Hindlimb muscle (tissue), 1 donor: ENCODE results near the gene KRTAP9-3. TPM values are rescaled to one million over a fixed set of nuclear protein-coding genes. Genes with fewer than 3 reads are reported as not detected.
"Not testable (repeated sequence)": the region's sequence is repeated elsewhere in the genome, so short reads cannot be mapped to it uniquely, and the experiment has no call there.

ENCODE experiments used
- DNase-seq: peaks from one replicate; pipeline ENCODE4 v3.0.0-alpha.2; 2013
- polyA plus RNA-seq: library from polyadenylated mRNA; unstranded; fragments of 120-200 nt; gene quantifications from one replicate; pipeline ENCODE4 v1.2.1, GENCODE V29; 2013; ENCODE audit not compliant: insufficient read length

The KRTAP9-3 gene
- polyA plus RNA-seq, 1 donor: not detected

GRCh38 chr17:41251261-41251660, 19.0 kb downstream of the KRTAP9-3 start:
- no peak for DNase-seq

- no peak for DNase-seq
Measured at GRCh38 chr17:41254861-41255260, 22.6 kb downstream of the KRTAP9-3 start.

GRCh38 chr17:41255381-41256290, 23.4 kb downstream of the KRTAP9-3 start, which contains the start of gene KRTAP9-9:
Gene KRTAP9-9 (plus strand): TSS chr17:41255384.
- not testable (repeated sequence) for DNase-seq

- no peak for DNase-seq
Measured at GRCh38 chr17:41256291-41256685, 24.0 kb downstream of the KRTAP9-3 start.

GRCh38 chr17:41258406-41258805, 26.2 kb downstream of the KRTAP9-3 start:
- no peak for DNase-seq

- DNase-seq: no peak
Measured at GRCh38 chr17:41263212-41263611, 31.0 kb downstream of the KRTAP9-3 start.

GRCh38 chr17:41264599-41264998, 32.4 kb downstream of the KRTAP9-3 start:
- no peak for DNase-seq

- no peak for DNase-seq
Measured at GRCh38 chr17:41265078-41265477, 32.8 kb downstream of the KRTAP9-3 start, which contains the start of gene KRTAP9-6. Gene KRTAP9-6 (plus strand): TSS chr17:41265378. CDS start chr17:41265378, 0 bp downstream.

GRCh38 chr17:41267711-41268110, 35.5 kb downstream of the KRTAP9-3 start:
- no peak for DNase-seq

- DNase-seq: not testable (repeated sequence)
Measured at GRCh38 chr17:41271323-41271722, 39.1 kb downstream of the KRTAP9-3 start.

GRCh38 chr17:41271858-41272257, 39.6 kb downstream of the KRTAP9-3 start:
- DNase-seq: no peak

- DNase-seq: not testable (repeated sequence)
Measured at GRCh38 chr17:41275648-41276190, 43.5 kb downstream of the KRTAP9-3 start, which contains the start of gene KRTAP9-7. Gene KRTAP9-7 (plus strand): TSS chr17:41275698. CDS start chr17:41275698, 0 bp downstream.

- DNase-seq: no peak
Measured at GRCh38 chr17:41278176-41278955, 46.1 kb downstream of the KRTAP9-3 start.

Other genes with a start within 250 kb of the KRTAP9-3 start
- gene KRT40, start 248.1 kb upstream of the KRTAP9-3 start, polyA plus RNA-seq: 3.9 TPM
- gene KRTAP3-3, start 238.3 kb upstream of the KRTAP9-3 start, polyA plus RNA-seq: not detected
- 0.28 TPM for gene KRTAP3-2, start 232.5 kb upstream of the KRTAP9-3 start, polyA plus RNA-seq
- gene KRTAP3-1, start 223.3 kb upstream of the KRTAP9-3 start, polyA plus RNA-seq: not detected
- gene KRTAP1-5, start 205.2 kb upstream of the KRTAP9-3 start, polyA plus RNA-seq: not detected
- gene KRTAP1-4, start 202.3 kb upstream of the KRTAP9-3 start, polyA plus RNA-seq: not detected
- not detected for gene KRTAP1-3, start 197.6 kb upstream of the KRTAP9-3 start, polyA plus RNA-seq
- not detected for gene KRTAP1-1, start 191.0 kb upstream of the KRTAP9-3 start, polyA plus RNA-seq
- not detected for gene KRTAP2-1, start 185.1 kb upstream of the KRTAP9-3 start, polyA plus RNA-seq
- gene KRTAP2-2, start 177.2 kb upstream of the KRTAP9-3 start, polyA plus RNA-seq: not detected
- not detected for gene KRTAP2-3, start 172.3 kb upstream of the KRTAP9-3 start, polyA plus RNA-seq
- not detected for gene KRTAP2-4, start 166.6 kb upstream of the KRTAP9-3 start, polyA plus RNA-seq
- gene KRTAP4-7, start 148.3 kb upstream of the KRTAP9-3 start, polyA plus RNA-seq: not detected
- not detected for gene KRTAP4-8, start 134.3 kb upstream of the KRTAP9-3 start, polyA plus RNA-seq
- gene KRTAP4-16, start 130.2 kb upstream of the KRTAP9-3 start, polyA plus RNA-seq: not detected
- gene KRTAP4-9, start 127.1 kb upstream of the KRTAP9-3 start, polyA plus RNA-seq: not detected
- not detected for gene KRTAP4-11, start 114.1 kb upstream of the KRTAP9-3 start, polyA plus RNA-seq
- gene KRTAP4-12, start 108.3 kb upstream of the KRTAP9-3 start, polyA plus RNA-seq: not detected
- gene KRTAP4-6, start 91.9 kb upstream of the KRTAP9-3 start, polyA plus RNA-seq: not detected
- not detected for gene KRTAP4-5, start 82.6 kb upstream of the KRTAP9-3 start, polyA plus RNA-seq
- gene KRTAP4-4, start 71.7 kb upstream of the KRTAP9-3 start, polyA plus RNA-seq: not detected
- not detected for gene KRTAP4-3, start 64.2 kb upstream of the KRTAP9-3 start, polyA plus RNA-seq
- gene KRTAP4-2, start 54.2 kb upstream of the KRTAP9-3 start, polyA plus RNA-seq: not detected
- gene KRTAP4-1, start 47.5 kb upstream of the KRTAP9-3 start, polyA plus RNA-seq: not detected
- not detected for gene KRTAP9-1, start 42.6 kb upstream of the KRTAP9-3 start, polyA plus RNA-seq
- gene KRTAP9-2, start 5.8 kb upstream of the KRTAP9-3 start, polyA plus RNA-seq: not detected
- gene KRTAP9-8, start 5.5 kb downstream of the KRTAP9-3 start, polyA plus RNA-seq: not detected
- not detected for gene KRTAP9-4, start 17.2 kb downstream of the KRTAP9-3 start, polyA plus RNA-seq
- not detected for gene KRTAP9-9, start 22.9 kb downstream of the KRTAP9-3 start, polyA plus RNA-seq
- 0.30 TPM for gene KRTAP9-6, start 32.9 kb downstream of the KRTAP9-3 start, polyA plus RNA-seq
- gene KRTAP9-7, start 43.2 kb downstream of the KRTAP9-3 start, polyA plus RNA-seq: not detected
- gene KRTAP29-1, start 70.4 kb downstream of the KRTAP9-3 start, polyA plus RNA-seq: not detected
- gene KRTAP16-1, start 76.9 kb downstream of the KRTAP9-3 start, polyA plus RNA-seq: not detected
- not detected for gene KRTAP17-1, start 83.3 kb downstream of the KRTAP9-3 start, polyA plus RNA-seq
- not detected for gene KRT33A, start 118.4 kb downstream of the KRTAP9-3 start, polyA plus RNA-seq
- gene KRT33B, start 137.4 kb downstream of the KRTAP9-3 start, polyA plus RNA-seq: not detected
- not detected for gene KRT34, start 149.9 kb downstream of the KRTAP9-3 start, polyA plus RNA-seq
- 2.3 TPM for gene KRT31, start 165.2 kb downstream of the KRTAP9-3 start, polyA plus RNA-seq
- not detected for gene KRT37, start 192.1 kb downstream of the KRTAP9-3 start, polyA plus RNA-seq
- gene KRT38, start 208.5 kb downstream of the KRTAP9-3 start, polyA plus RNA-seq: not detected
- gene KRT32, start 234.9 kb downstream of the KRTAP9-3 start, polyA plus RNA-seq: not detected
- gene KRT35, start 248.7 kb downstream of the KRTAP9-3 start, polyA plus RNA-seq: not detected